SK-N-SH treated with all-trans-retinoic acid at 6 μM for 48 hours (cell line): ENCODE results near the gene TSPAN33.
A peak's percentile ranks its signal among the peaks of the same experiment; 100 is the strongest.
"Not testable (repeated sequence)": the region's sequence is repeated elsewhere in the genome, so short reads cannot be mapped to it uniquely, and the experiment has no call there.

ENCODE experiments used
- ATAC-seq: fragments of 200-7000 bp; cut with Tn5 transposase; 3 replicates; pipeline ENCODE4 v1.9.1; 2020; ENCODE audit warnings: mild to moderate bottlenecking, moderate library complexity
- BACH2 ChIP-seq: fragments of 250-450 bp; sonication (Bioruptor Pico); IDR thresholded peaks from 2 replicates; pipeline ENCODE4 v1.9.0; 2021; ENCODE audit warnings: mild to moderate bottlenecking, borderline replicate concordance
- CSRNP3 ChIP-seq: fragments of 250-450 bp; sonication (Bioruptor Pico); IDR thresholded peaks from 2 replicates; pipeline ENCODE4 v1.5.1; 2021; ENCODE audit warnings: mild to moderate bottlenecking, moderate library complexity
- ESRRG ChIP-seq: fragments of 250-450 bp; sonication (Bioruptor Pico); IDR thresholded peaks from 2 replicates; pipeline ENCODE4 v1.6.1; 2021; ENCODE audit warnings: mild to moderate bottlenecking
- GLIS3 ChIP-seq: fragments of 250-450 bp; sonication (Bioruptor Pico); IDR thresholded peaks from 2 replicates; pipeline ENCODE4 v1.5.0; 2020; ENCODE audit warnings: mild to moderate bottlenecking, moderate library complexity
- ISL1 ChIP-seq: fragments of 250-450 bp; sonication (Bioruptor Pico); IDR thresholded peaks from 2 replicates; pipeline ENCODE4 v2.1.2; 2022; ENCODE audit warnings: mild to moderate bottlenecking, moderate library complexity
- OSR1 ChIP-seq: fragments of 250-450 bp; sonication (Bioruptor Pico); IDR thresholded peaks from 2 replicates; pipeline ENCODE4 v1.8.0; 2022; ENCODE audit warnings: moderate library complexity, mild to moderate bottlenecking, inconsistent platforms
- PATZ1 ChIP-seq: fragments of 250-450 bp; sonication (Bioruptor Pico); IDR thresholded peaks from 2 replicates; pipeline ENCODE4 v1.8.0; 2020; ENCODE audit warnings: mild to moderate bottlenecking, moderate library complexity, borderline replicate concordance
- POU6F1 ChIP-seq: fragments of 250-450 bp; sonication (Bioruptor Pico); IDR thresholded peaks from 2 replicates; pipeline ENCODE4 v1.8.0; 2021; ENCODE audit warnings: low read depth, mild to moderate bottlenecking, moderate library complexity, borderline replicate concordance
- SNAI2 ChIP-seq: fragments of 250-450 bp; sonication (Bioruptor Pico); IDR thresholded peaks from 2 replicates; pipeline ENCODE4 v1.5.0; 2020; ENCODE audit warnings: mild to moderate bottlenecking, moderate library complexity
- TCF4 ChIP-seq: fragments of 250-450 bp; sonication (Bioruptor Pico); IDR thresholded peaks from 2 replicates; pipeline ENCODE4 v1.8.0; 2021; ENCODE audit warnings: mild to moderate bottlenecking, moderate library complexity, borderline replicate concordance
- TOX ChIP-seq: fragments of 250-450 bp; sonication (Bioruptor Pico); IDR thresholded peaks from 2 replicates; pipeline ENCODE4 v1.8.0; 2021; ENCODE audit warnings: mild to moderate bottlenecking, moderate library complexity, borderline replicate concordance
- TSHZ2 ChIP-seq: fragments of 250-450 bp; sonication (Bioruptor Pico); IDR thresholded peaks from 2 replicates; pipeline ENCODE4 v1.5.0; 2020; ENCODE audit warnings: mild to moderate bottlenecking, moderate library complexity
- ZC3H10 ChIP-seq: fragments of 250-450 bp; sonication (Bioruptor Pico); IDR thresholded peaks from 2 replicates; pipeline ENCODE4 v1.5.1; 2021; ENCODE audit warnings: mild to moderate bottlenecking, moderate library complexity
- ZFP3 ChIP-seq: fragments of 250-450 bp; sonication (Bioruptor Pico); IDR thresholded peaks from 2 replicates; pipeline ENCODE4 v1.5.0; 2020; ENCODE audit warnings: mild to moderate bottlenecking, moderate library complexity
- ZFP30 ChIP-seq: fragments of 450-650 bp; formaldehyde crosslinking; IDR thresholded peaks from 2 replicates; pipeline ENCODE4 v1.5.0; 2022; ENCODE audit warnings: mild to moderate bottlenecking, moderate library complexity

The TSPAN33 gene

GRCh38 chr7:129212596-129212995 lies 68.1 kb downstream of the TSPAN33 start:
- ATAC-seq = no peak
- TF ChIP-seq ZFP30 (no peak), BACH2 (no peak), ZFP3 (CRISPR knock-in tag) (no peak), POU6F1 (CRISPR knock-in tag) (no peak), CSRNP3 (no peak), GLIS3 (CRISPR knock-in tag) (no peak), SNAI2 (no peak), TSHZ2 (CRISPR knock-in tag) (no peak), TOX (CRISPR knock-in tag) (no peak), ESRRG (CRISPR knock-in tag) (no peak)
- TF ChIP-seq, all 23 proteins: peak for 0

GRCh38 chr7:129213828-129214227 lies 69.3 kb downstream of the TSPAN33 start:
- TF ChIP-seq ISL1 (CRISPR knock-in tag) (no peak), TSHZ2 (CRISPR knock-in tag) (0 out of 2 replicates have a peak, but pooled peaks have one; percentile 44)
- no peak for ATAC-seq

- ATAC-seq = not testable (repeated sequence)
Measured at GRCh38 chr7:129215691-129216090, 71.2 kb downstream of the TSPAN33 start.

GRCh38 chr7:129216101-129216715 lies 71.7 kb downstream of the TSPAN33 start:
- not testable (repeated sequence) for ATAC-seq

GRCh38 chr7:129216821-129217416 lies 72.4 kb downstream of the TSPAN33 start:
- ATAC-seq = not testable (repeated sequence)

- TF ChIP-seq PATZ1 = no peak
- TF ChIP-seq ZC3H10 (CRISPR knock-in tag) = no peak
- no peak for TF ChIP-seq TCF4 (CRISPR knock-in tag)
- TF ChIP-seq GLIS3 (CRISPR knock-in tag) = no peak
- TF ChIP-seq OSR1 (CRISPR knock-in tag) = no peak
- peak; percentile 98 for ATAC-seq
Measured at GRCh38 chr7:129218514-129219062, 74.1 kb downstream of the TSPAN33 start.

- ATAC-seq = not testable (repeated sequence)
Measured at GRCh38 chr7:129219166-129219565, 74.7 kb downstream of the TSPAN33 start.
